ENCODE data around the gene WWOX. TPM values are rescaled to one million over a fixed set of nuclear protein-coding genes. Genes with fewer than 3 reads are reported as not detected.

The WWOX gene
- total RNA-seq, 1 donor = 8.2 TPM

DNA sequence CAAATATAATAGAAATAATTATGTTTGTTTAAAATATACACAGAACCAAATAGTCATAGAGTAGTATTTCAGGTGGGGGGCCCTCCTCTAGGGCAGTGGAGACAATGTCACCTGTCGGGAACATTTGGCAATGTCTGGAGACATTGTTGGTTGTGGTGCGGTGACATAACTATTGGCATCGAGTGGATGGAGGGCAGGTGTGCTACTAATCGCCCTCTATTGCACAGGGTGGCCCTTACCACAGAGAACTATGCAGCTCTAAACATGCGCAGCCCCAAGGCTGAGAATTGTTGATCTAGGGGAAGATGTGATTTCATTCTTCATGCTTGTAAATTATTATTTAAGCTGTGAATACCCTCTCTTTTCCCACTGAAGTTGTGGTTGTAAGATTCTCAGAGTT, 594.0 kb downstream of the WWOX start:
- no peak overlapping the region for H3K4me3 ChIP-seq (ENCODE audit: low read depth, low read length)
- no peak for TF ChIP-seq CTCF (IDR thresholded peaks at IDR 0.05; ENCODE audit: insufficient read depth, low read depth, low read length)
- DNase-seq (ENCODE audit: low read depth) = no peak

DNA sequence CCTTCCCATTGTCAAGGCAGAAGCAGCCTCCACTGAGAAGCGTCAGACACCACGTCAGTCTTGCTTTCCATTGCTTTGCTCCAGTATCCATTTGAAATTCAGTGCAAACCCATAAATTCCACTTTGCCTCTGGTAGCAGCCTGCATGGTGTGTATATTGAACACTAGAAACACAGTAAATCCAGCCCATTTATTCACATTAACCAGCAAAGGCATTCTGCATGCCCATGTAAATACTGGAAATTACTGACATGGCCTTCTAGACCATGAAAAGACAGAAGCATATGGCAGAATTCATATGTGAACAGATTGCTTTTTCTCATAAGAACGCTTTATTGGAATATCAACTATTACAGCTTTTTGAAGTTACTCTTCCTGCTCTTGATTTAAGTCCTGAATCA, 595.0 kb downstream of the WWOX start:
- TF ChIP-seq CTCF (IDR thresholded peaks at IDR 0.05; ENCODE audit: insufficient read depth, low read depth, low read length) = no peak
- no peak for DNase-seq (ENCODE audit: low read depth)
- H3K4me3 ChIP-seq (ENCODE audit: low read depth, low read length) = no peak overlapping the region

DNA sequence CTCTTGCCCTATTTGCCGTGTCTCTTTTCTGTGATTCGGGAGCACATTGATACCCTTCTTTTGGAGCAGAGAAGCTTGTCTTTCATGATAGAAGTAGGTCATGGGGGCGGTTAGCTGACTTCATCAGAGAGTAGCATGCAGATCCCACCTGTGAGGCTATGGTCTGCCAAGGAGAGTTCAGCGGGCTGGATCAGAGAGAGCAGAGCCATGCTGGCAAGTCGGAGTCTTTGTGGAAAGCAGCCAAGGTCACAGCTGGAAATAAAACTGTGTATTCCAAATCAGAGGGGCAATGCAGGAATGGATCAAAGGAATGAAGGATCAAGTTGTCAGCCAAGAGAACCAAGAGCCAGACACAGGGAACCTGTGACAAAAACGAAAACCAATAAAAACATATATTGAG, 595.9 kb downstream of the WWOX start:
- no peak for TF ChIP-seq CTCF (IDR thresholded peaks at IDR 0.05; ENCODE audit: insufficient read depth, low read depth, low read length)
- H3K4me3 ChIP-seq (ENCODE audit: low read depth, low read length) = no peak overlapping the region
- no peak for DNase-seq (ENCODE audit: low read depth)

- H3K4me3 ChIP-seq (ENCODE audit: low read depth, low read length) = no peak overlapping the region
- TF ChIP-seq CTCF (IDR thresholded peaks at IDR 0.05; ENCODE audit: insufficient read depth, low read depth, low read length) = no peak
- no peak for DNase-seq (ENCODE audit: low read depth)
These were observed 597.3 kb downstream of the WWOX start for GRCh38 chr16:78696797-78697196.

GRCh38 chr16:78697426-78697825, 598.0 kb downstream of the WWOX start:
- no peak overlapping the region for H3K4me3 ChIP-seq (ENCODE audit: low read depth, low read length)
- no peak for DNase-seq (ENCODE audit: low read depth)
- TF ChIP-seq CTCF (IDR thresholded peaks at IDR 0.05; ENCODE audit: insufficient read depth, low read depth, low read length) = no peak

- DNase-seq (ENCODE audit: low read depth) = peak; percentile 93
- no peak for TF ChIP-seq CTCF (IDR thresholded peaks at IDR 0.05; ENCODE audit: insufficient read depth, low read depth, low read length)
- H3K4me3 ChIP-seq (ENCODE audit: low read depth, low read length) = no peak overlapping the region
These were observed 604.5 kb downstream of the WWOX start for GRCh38 chr16:78703936-78704335.

DNA sequence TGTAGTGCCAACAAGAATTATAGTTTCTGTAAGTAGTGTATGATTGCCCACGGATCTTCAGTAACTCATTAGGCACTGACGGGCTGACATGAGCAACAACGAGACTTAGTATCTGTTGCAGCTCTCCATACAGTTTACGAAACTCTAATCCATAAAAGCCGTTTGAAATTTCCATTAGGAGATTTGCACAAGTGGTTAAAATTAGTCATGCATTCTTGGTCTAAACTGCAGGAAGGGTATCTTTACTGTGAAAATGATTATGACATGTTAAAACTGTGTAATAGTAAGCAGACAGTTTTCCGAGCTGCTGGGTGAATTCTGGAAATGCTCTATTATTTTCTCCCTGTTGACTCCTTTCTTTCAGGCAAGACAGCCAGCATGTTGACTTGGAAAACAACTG, 605.0 kb downstream of the WWOX start:
- no peak for TF ChIP-seq CTCF (IDR thresholded peaks at IDR 0.05; ENCODE audit: insufficient read depth, low read depth, low read length)
- H3K4me3 ChIP-seq (ENCODE audit: low read depth, low read length) = peak overlapping the region; percentile 40
- DNase-seq (ENCODE audit: low read depth) = peak; percentile 96
